HEK293 (cell line): ENCODE results near the gene UTP3.

Experiments
- CTCF ChIA-PET: fragments of 350-600 bp; formaldehyde crosslinking; extraction: SDS; loops from one replicate; lab custom pipeline; 2021; ENCODE audit warnings: antibody characterized with exemption; lab: Yijun Ruan, JAX
- POLR2A ChIA-PET: fragments of 300-600 bp; formaldehyde crosslinking; extraction: SDS; loops from one replicate; lab custom pipeline; 2020; ENCODE audit warnings: antibody characterized with exemption, inconsistent platforms; lab: Yijun Ruan, JAX
- H3K27ac ChIP-seq: fragments of 200-500 bp; sonication (Bioruptor generic); 2 replicates; pipeline ENCODE4 v1.5.1; 2014; ENCODE audit warnings: low read depth, low read length, control low read depth, inconsistent platforms; ENCODE audit errors: extremely low read depth
- H3K36me3 ChIP-seq, 2 experiments: fragments of 200-500 bp in 1 of 2; sonication (Bioruptor generic) in 1 of 2; 1 replicate in 1 of 2; 2 replicates in 1 of 2; pipeline ENCODE4 v1.5.1; 2014 to 2017; ENCODE audit warnings: inconsistent platforms in 2 of 2, low read length in 2 of 2; ENCODE audit not compliant: control insufficient read depth in 2 of 2, insufficient read depth in 1 of 2
- H3K4me1 ChIP-seq: fragments of 200-500 bp; sonication (Bioruptor generic); 2 replicates; pipeline ENCODE4 v1.5.1; 2014; ENCODE audit warnings: mild to moderate bottlenecking, low read length, inconsistent platforms; ENCODE audit not compliant: control insufficient read depth, insufficient read depth
- H3K4me3 ChIP-seq: 2 replicates; pipeline ENCODE4 v1.5.1; 2011; ENCODE audit warnings: low read depth, mild to moderate bottlenecking, control low read depth, low read length, moderate library complexity
- H3K9me3 ChIP-seq: fragments of 200-500 bp; sonication (Bioruptor generic); 2 replicates; pipeline ENCODE4 v1.5.1; 2014; ENCODE audit warnings: low read depth, low read length, inconsistent platforms; ENCODE audit not compliant: control insufficient read depth, insufficient read depth
- IKZF3 ChIP-seq: fragments of 450-650 bp; IDR thresholded peaks from 2 replicates; pipeline ENCODE4 v1.5.0; 2018; ENCODE audit warnings: missing biosample characterization, mild to moderate bottlenecking, missing genetic modification characterization, moderate library complexity
- KLF1 ChIP-seq: fragments of 450-650 bp; formaldehyde crosslinking; IDR thresholded peaks from 2 replicates; pipeline ENCODE4 v1.5.1; 2016; ENCODE audit warnings: missing biosample characterization, missing genetic modification characterization
- KLF7 ChIP-seq: fragments of 450-650 bp; formaldehyde crosslinking; IDR thresholded peaks from 2 replicates; pipeline ENCODE4 v1.5.1; 2016; ENCODE audit warnings: missing biosample characterization, missing genetic modification characterization, borderline replicate concordance
- PRDM4 ChIP-seq: fragments of 450-650 bp; formaldehyde crosslinking; IDR thresholded peaks from 2 replicates; pipeline ENCODE4 v1.5.1; 2017; ENCODE audit warnings: missing biosample characterization, missing genetic modification characterization
- SCRT1 ChIP-seq: fragments of 450-650 bp; formaldehyde crosslinking; IDR thresholded peaks from 2 replicates; pipeline ENCODE4 v1.5.1; 2016; ENCODE audit warnings: missing biosample characterization, missing genetic modification characterization, borderline replicate concordance
- SCRT2 ChIP-seq: fragments of 450-650 bp; formaldehyde crosslinking; IDR thresholded peaks from 2 replicates; pipeline ENCODE4 v1.5.1; 2016; ENCODE audit warnings: missing biosample characterization, missing genetic modification characterization
- YY2 ChIP-seq: fragments of 450-650 bp; formaldehyde crosslinking; IDR thresholded peaks from 2 replicates; pipeline ENCODE4 v1.5.1; 2016; ENCODE audit warnings: missing biosample characterization, missing genetic modification characterization
- ZNF138 ChIP-seq: fragments of 450-650 bp; formaldehyde crosslinking; IDR thresholded peaks from 2 replicates; pipeline ENCODE4 v1.5.1; 2016; ENCODE audit warnings: missing biosample characterization, missing genetic modification characterization, borderline replicate concordance
- ZNF214 ChIP-seq: fragments of 450-650 bp; formaldehyde crosslinking; IDR thresholded peaks from 2 replicates; pipeline ENCODE4 v1.5.1; 2017; ENCODE audit warnings: missing biosample characterization, mild to moderate bottlenecking, missing genetic modification characterization, borderline replicate concordance
- ZNF239 ChIP-seq: fragments of 450-650 bp; formaldehyde crosslinking; IDR thresholded peaks from 2 replicates; pipeline ENCODE4 v1.5.1; 2016; ENCODE audit warnings: missing biosample characterization, missing genetic modification characterization
- ZNF280C ChIP-seq: fragments of 450-650 bp; formaldehyde crosslinking; IDR thresholded peaks from 2 replicates; pipeline ENCODE4 v1.5.1; 2016; ENCODE audit warnings: missing biosample characterization, missing genetic modification characterization
- ZNF292 ChIP-seq: fragments of 450-650 bp; formaldehyde crosslinking; IDR thresholded peaks from 2 replicates; pipeline ENCODE4 v1.5.1; 2016; ENCODE audit warnings: low read depth, missing biosample characterization, missing genetic modification characterization, borderline replicate concordance
- ZNF302 ChIP-seq: fragments of 450-650 bp; formaldehyde crosslinking; IDR thresholded peaks from 2 replicates; pipeline ENCODE4 v1.5.1; 2016; ENCODE audit warnings: missing biosample characterization, missing genetic modification characterization, low read depth
- ZNF433 ChIP-seq: fragments of 450-650 bp; formaldehyde crosslinking; IDR thresholded peaks from 2 replicates; pipeline ENCODE4 v1.5.1; 2016; ENCODE audit warnings: missing biosample characterization, missing genetic modification characterization, low read depth
- ZNF48 ChIP-seq: fragments of 450-650 bp; formaldehyde crosslinking; IDR thresholded peaks from 2 replicates; pipeline ENCODE4 v1.5.1; 2016; ENCODE audit warnings: missing biosample characterization, missing genetic modification characterization
- ZNF518A ChIP-seq: fragments of 450-650 bp; formaldehyde crosslinking; conservative IDR thresholded peaks from 2 replicates; pipeline ENCODE4 v1.5.1; 2016; ENCODE audit warnings: low read depth, missing biosample characterization, missing genetic modification characterization
- ZNF549 ChIP-seq: fragments of 450-650 bp; IDR thresholded peaks from 2 replicates; pipeline ENCODE4 v1.5.1; 2018; ENCODE audit warnings: missing biosample characterization, missing genetic modification characterization, mild to moderate bottlenecking, inconsistent platforms, moderate library complexity
- ZNF580 ChIP-seq: fragments of 450-650 bp; formaldehyde crosslinking; IDR thresholded peaks from 2 replicates; pipeline ENCODE4 v1.5.1; 2016; ENCODE audit warnings: missing biosample characterization, missing genetic modification characterization
- ZNF600 ChIP-seq: fragments of 450-650 bp; formaldehyde crosslinking; IDR thresholded peaks from 2 replicates; pipeline ENCODE4 v1.5.1; 2016; ENCODE audit warnings: missing biosample characterization, missing genetic modification characterization
- ZNF639 ChIP-seq: fragments of 450-650 bp; formaldehyde crosslinking; IDR thresholded peaks from 2 replicates; pipeline ENCODE4 v1.5.1; 2016; ENCODE audit warnings: missing biosample characterization, missing genetic modification characterization
- ZNF654 ChIP-seq: fragments of 450-650 bp; formaldehyde crosslinking; IDR thresholded peaks from 2 replicates; pipeline ENCODE4 v1.5.1; 2016; ENCODE audit warnings: low read depth, missing biosample characterization, missing genetic modification characterization
- ZNF692 ChIP-seq: fragments of 450-650 bp; formaldehyde crosslinking; IDR thresholded peaks from 2 replicates; pipeline ENCODE4 v1.5.1; 2016; ENCODE audit warnings: missing biosample characterization, missing genetic modification characterization
- ZXDB ChIP-seq: fragments of 450-650 bp; formaldehyde crosslinking; IDR thresholded peaks from 2 replicates; pipeline ENCODE4 v1.5.1; 2016; ENCODE audit warnings: missing biosample characterization, missing genetic modification characterization

Gene UTP3

GRCh38 chr4:70722199-70722791 lies 34.0 kb downstream of the UTP3 start (continued):
- TF ChIP-seq ZNF518A (tag by site-specific recombination) (no peak), ZNF280C (no peak), ZXDB (peak; percentile 28; the same call in 1 of the 2 replicates)

- CTCF ChIA-PET, result interaction anchor here (0.7 kb wide), 1 partner anchor 13 kb away, joined by 3 read pairs; no protein-coding TSS in a partner anchor
- TF ChIP-seq ZNF654, result no peak
- TF ChIP-seq ZNF292 (tag by site-specific recombination), result no peak
- no peak for TF ChIP-seq ZNF138 (tag by site-specific recombination)
- no peak for TF ChIP-seq KLF1
- no peak for TF ChIP-seq ZNF214 (tag by site-specific recombination)
- no peak for TF ChIP-seq PRDM4 (tag by site-specific recombination)
- no peak for TF ChIP-seq ZNF48
- TF ChIP-seq ZNF302, result no peak
- TF ChIP-seq ZNF549 (tag by site-specific recombination), result no peak
- TF ChIP-seq ZNF639 (tag by site-specific recombination), result no peak
- TF ChIP-seq ZNF433 (tag by site-specific recombination), result no peak
- no peak for TF ChIP-seq ZNF580 (tag by site-specific recombination)
- TF ChIP-seq ZNF239, result no peak
- no peak for TF ChIP-seq ZNF692 (tag by site-specific recombination)
- no peak for TF ChIP-seq KLF7
- TF ChIP-seq ZNF600 (tag by site-specific recombination), result no peak
- TF ChIP-seq SCRT1 (tag by site-specific recombination), result no peak
- no peak for TF ChIP-seq YY2 (tag by site-specific recombination)
- no peak for TF ChIP-seq IKZF3
- no peak for TF ChIP-seq SCRT2 (tag by site-specific recombination)
- TF ChIP-seq, all 188 proteins: peak for 0
- H3K4me1 ChIP-seq, result peaks cover 4% of the 10 kb centered on the region; the same call in 1 of the 2 replicates
- no peak overlapping the region for H3K4me3 ChIP-seq
- peaks cover 0 to 10% of the 10 kb centered on the region in 2 experiments; a peak in 1 of 3 replicates for H3K36me3 ChIP-seq
- POLR2A ChIA-PET, result no interaction called here
- H3K9me3 ChIP-seq, result no peaks in the 10 kb centered on the region
- no peak overlapping the region for H3K27ac ChIP-seq
Measured at GRCh38 chr4:70724463-70724862, 36.1 kb downstream of the UTP3 start.
